Hepatocyte (in vitro differentiated cells): ENCODE data around the gene NAMPT. TPM values are rescaled to one million over a fixed set of nuclear protein-coding genes. Genes with fewer than 3 reads are reported as not detected.
A peak's percentile ranks its signal among the peaks of the same experiment; 100 is the strongest.

Experiments
- DNase-seq: peaks from one replicate; pipeline ENCODE4 v3.0.0-alpha.2; 2016; ENCODE audit warnings: low spot score
- H2AFZ ChIP-seq: fragments of 200-600 bp; sonication (generic); 2 replicates; pipeline ENCODE4 v1.6.0; 2016; ENCODE audit warnings: antibody characterized with exemption, mild to moderate bottlenecking
- H3K27ac ChIP-seq: fragments of 200-600 bp; sonication (generic); 2 replicates; pipeline ENCODE4 v1.5.1; 2016; ENCODE audit warnings: mild to moderate bottlenecking
- H3K27me3 ChIP-seq: fragments of 200-600 bp; sonication (generic); 2 replicates; pipeline ENCODE4 v1.6.1; 2016
- H3K36me3 ChIP-seq: fragments of 200-600 bp; sonication (generic); replicated peaks from 2 replicates; pipeline ENCODE4 v1.5.1; 2016; ENCODE audit warnings: low read depth; ENCODE audit not compliant: insufficient read depth
- H3K4me1 ChIP-seq: fragments of 200-600 bp; sonication (generic); 2 replicates; pipeline ENCODE4 v1.5.1; 2016; ENCODE audit warnings: mild to moderate bottlenecking, moderate library complexity; ENCODE audit not compliant: insufficient read depth
- H3K4me2 ChIP-seq: fragments of 200-600 bp; sonication (generic); 2 replicates; pipeline ENCODE4 v1.6.0; 2016
- H3K4me3 ChIP-seq: fragments of 200-600 bp; sonication (generic); 2 replicates; pipeline ENCODE4 v1.5.1; 2016; ENCODE audit warnings: mild to moderate bottlenecking
- H3K79me2 ChIP-seq: fragments of 200-600 bp; sonication (generic); 2 replicates; pipeline ENCODE4 v1.6.0; 2017; ENCODE audit warnings: mild to moderate bottlenecking
- H3K9me2 ChIP-seq: fragments of 200-600 bp; sonication (generic); replicated peaks from 2 replicates; pipeline ENCODE4 v1.6.0; 2017; ENCODE audit warnings: mild to moderate bottlenecking; ENCODE audit not compliant: insufficient read depth
- H3K9me3 ChIP-seq: fragments of 200-600 bp; sonication (generic); 2 replicates; pipeline ENCODE4 v1.5.1; 2016; ENCODE audit warnings: low read depth, mild to moderate bottlenecking
- H4K20me1 ChIP-seq: fragments of 200-600 bp; sonication (generic); 2 replicates; pipeline ENCODE4 v1.6.0; 2016; ENCODE audit warnings: mild to moderate bottlenecking; ENCODE audit not compliant: insufficient read depth, poor library complexity, severe bottlenecking
- CTCF ChIP-seq: fragments of 200-600 bp; sonication (generic); IDR thresholded peaks from 2 replicates; pipeline ENCODE4 v1.5.1; 2016; ENCODE audit warnings: antibody characterized with exemption, mild to moderate bottlenecking; ENCODE audit not compliant: poor library complexity
- EZH2 ChIP-seq: fragments of 200-600 bp; sonication (generic); IDR thresholded peaks from 2 replicates; pipeline ENCODE4 v1.6.1; 2016; ENCODE audit warnings: antibody characterized with exemption, mild to moderate bottlenecking, borderline replicate concordance
- EZH2phosphoT487 ChIP-seq: fragments of 200-600 bp; sonication (generic); IDR thresholded peaks from one replicate; pipeline ENCODE4 v1.6.1; 2018; ENCODE audit warnings: antibody characterized with exemption, mild to moderate bottlenecking, low read depth, moderate library complexity; ENCODE audit not compliant: unreplicated experiment, severe bottlenecking
- WGBS: methylation state at CpG from one replicate; pipeline ENCODE4 v1.1.6; 2016; ENCODE audit warnings: low lambda C conversion rate; ENCODE audit errors: missing lambda C conversion rate; 5-methylcytosine and 5-hydroxymethylcytosine counted together
- polyA plus RNA-seq: library from polyadenylated mRNA; unstranded; fragments of >200 nt; fragmentation: Nextera tagmentation; extraction: Ambion mirVana; gene quantifications from 2 replicates; pipeline ENCODE4 v1.2.1, GENCODE V29; 2016
- total RNA-seq: library from RNA; depleted of rRNA; stranded (reverse); fragments of >200 nt; gene quantifications from 2 replicates; pipeline ENCODE4 v1.2.3, GENCODE V29; 2014

The NAMPT gene
- total and polyA plus RNA-seq, 2 experiments from 2014 or later: 71.8 to 299 TPM

- Histone ChIP-seq H4K20me1 (peaks cover 35% of the 10 kb centered on the region), H3K4me3 (peak overlapping the region; percentile 28), H3K36me3 (no peaks in the 10 kb centered on the region), H3K4me1 (peaks cover 6% of the 10 kb centered on the region), H2AFZ (peak overlapping the region; percentile 23), H3K9me3 (no peaks in the 10 kb centered on the region), H3K79me2 (peaks cover 34% of the 10 kb centered on the region), H3K27ac (peak overlapping the region; percentile 99), H3K4me2 (peak overlapping the region; percentile 78), H3K27me3 (no peaks in the 10 kb centered on the region), H3K9me2 (no peaks in the 10 kb centered on the region)
- DNase-seq: peak; percentile 99
- 2% methylated on average over 20 of the region's 70 CpGs for whole genome bisulfite sequencing
- TF ChIP-seq EZH2phosphoT487: no peak
- TF ChIP-seq EZH2: no peak
- no peak for TF ChIP-seq CTCF
Measured at GRCh38 chr7:106285051-106285854, 470 bp upstream of the NAMPT start.

GRCh38 chr7:106283831-106284713 is 711 bp downstream of the NAMPT start:
- H3K9me3 ChIP-seq: no peaks in the 10 kb centered on the region
- peaks cover 46% of the 10 kb centered on the region for H4K20me1 ChIP-seq
- no peaks in the 10 kb centered on the region for H3K4me1 ChIP-seq
- H3K9me2 ChIP-seq: no peaks in the 10 kb centered on the region
- DNase-seq: peak; percentile 75
- peak overlapping the region; percentile 14 for H2AFZ ChIP-seq
- no peaks in the 10 kb centered on the region for H3K36me3 ChIP-seq
- peak overlapping the region; percentile 59 for H3K4me3 ChIP-seq
- H3K79me2 ChIP-seq: peaks cover 46% of the 10 kb centered on the region
- WGBS: 2% methylated on average over 27 of the region's 72 CpGs
- TF ChIP-seq CTCF (no peak), EZH2 (no peak), EZH2phosphoT487 (no peak)
- peak overlapping the region; percentile 73 for H3K4me2 ChIP-seq
- H3K27me3 ChIP-seq: no peaks in the 10 kb centered on the region
- H3K27ac ChIP-seq: peak overlapping the region; percentile 99

DNA sequence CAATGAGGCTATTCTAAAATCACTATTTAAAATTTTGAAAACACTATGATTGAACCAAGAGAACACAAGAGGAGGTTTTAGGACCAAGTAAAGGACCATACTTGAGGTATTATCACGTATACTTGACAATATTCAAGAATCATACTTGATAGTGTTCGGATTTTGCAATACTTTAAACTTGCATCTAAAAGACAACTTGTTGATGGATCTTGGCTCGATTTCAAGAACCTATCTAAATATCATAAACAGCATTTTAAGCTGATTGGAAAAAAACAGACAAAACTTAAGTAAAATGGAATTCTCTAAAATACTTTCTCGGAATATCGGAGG is 1.3 kb downstream of the NAMPT start:
- peak overlapping the region; percentile 73 for H3K4me2 ChIP-seq
- no peaks in the 10 kb centered on the region for H3K9me2 ChIP-seq
- no peaks in the 10 kb centered on the region for H3K4me1 ChIP-seq
- H3K27me3 ChIP-seq: no peaks in the 10 kb centered on the region
- H3K36me3 ChIP-seq: no peaks in the 10 kb centered on the region
- DNase-seq: no peak
- peaks cover 52% of the 10 kb centered on the region for H4K20me1 ChIP-seq
- no peak overlapping the region for H2AFZ ChIP-seq
- peak overlapping the region; percentile 59 for H3K4me3 ChIP-seq
- H3K27ac ChIP-seq: peak overlapping the region; percentile 99
- peaks cover 52% of the 10 kb centered on the region for H3K79me2 ChIP-seq
- 26% methylated on average over 5 of the region's 5 CpGs for WGBS
- no peaks in the 10 kb centered on the region for H3K9me3 ChIP-seq
- no peak for TF ChIP-seq EZH2phosphoT487
- no peak for TF ChIP-seq CTCF
- no peak for TF ChIP-seq EZH2
